ENCODE data around the gene ILKAP.

Gene ILKAP

GRCh38 chr2:238130696-238131628 lies 72.5 kb downstream of the ILKAP start:
- Histone ChIP-seq H3K4me3 (ENCODE audit: low read depth, low read length) (no peak overlapping the region), H3K27me3 (ENCODE audit: control insufficient read depth, insufficient read depth, low read length) (no peaks in the 10 kb centered on the region), H3K4me1 (ENCODE audit: control insufficient read depth, insufficient read depth, low read length) (no peaks in the 10 kb centered on the region), H3K36me3 (ENCODE audit: control insufficient read depth, insufficient read depth, low read length) (no peaks in the 10 kb centered on the region), H3K9ac (ENCODE audit: low read depth, low read length) (no peak overlapping the region), H3K9me3 (ENCODE audit: control insufficient read depth, insufficient read depth, low read length) (no peaks in the 10 kb centered on the region), H3K27ac (ENCODE audit: low read depth, low read length) (no peak overlapping the region)

GRCh38 chr2:238130111-238130695 lies 73.3 kb downstream of the ILKAP start:
- H3K4me3 ChIP-seq (ENCODE audit: low read depth, low read length): no peak overlapping the region
- no peaks in the 10 kb centered on the region for H3K36me3 ChIP-seq (ENCODE audit: control insufficient read depth, insufficient read depth, low read length)
- no peaks in the 10 kb centered on the region for H3K4me1 ChIP-seq (ENCODE audit: control insufficient read depth, insufficient read depth, low read length)
- no peak overlapping the region for H3K9ac ChIP-seq (ENCODE audit: low read depth, low read length)
- no peak overlapping the region for H3K27ac ChIP-seq (ENCODE audit: low read depth, low read length)
- H3K9me3 ChIP-seq (ENCODE audit: control insufficient read depth, insufficient read depth, low read length): no peaks in the 10 kb centered on the region
- no peaks in the 10 kb centered on the region for H3K27me3 ChIP-seq (ENCODE audit: control insufficient read depth, insufficient read depth, low read length)

- Histone ChIP-seq H3K27ac (ENCODE audit: low read depth, low read length) (no peak overlapping the region), H3K4me1 (ENCODE audit: control insufficient read depth, insufficient read depth, low read length) (no peaks in the 10 kb centered on the region), H3K9me3 (ENCODE audit: control insufficient read depth, insufficient read depth, low read length) (no peaks in the 10 kb centered on the region), H3K9ac (ENCODE audit: low read depth, low read length) (no peak overlapping the region), H3K27me3 (ENCODE audit: control insufficient read depth, insufficient read depth, low read length) (no peaks in the 10 kb centered on the region), H3K4me3 (ENCODE audit: low read depth, low read length) (no peak overlapping the region), H3K36me3 (ENCODE audit: control insufficient read depth, insufficient read depth, low read length) (no peaks in the 10 kb centered on the region)
Measured at GRCh38 chr2:238129166-238130010, 74.1 kb downstream of the ILKAP start.

- no peak overlapping the region for H3K9ac ChIP-seq (ENCODE audit: low read depth, low read length)
- H3K4me1 ChIP-seq (ENCODE audit: control insufficient read depth, insufficient read depth, low read length): no peaks in the 10 kb centered on the region
- H3K9me3 ChIP-seq (ENCODE audit: control insufficient read depth, insufficient read depth, low read length): no peaks in the 10 kb centered on the region
- H3K36me3 ChIP-seq (ENCODE audit: control insufficient read depth, insufficient read depth, low read length): no peaks in the 10 kb centered on the region
- no peak overlapping the region for H3K4me3 ChIP-seq (ENCODE audit: low read depth, low read length)
- H3K27me3 ChIP-seq (ENCODE audit: control insufficient read depth, insufficient read depth, low read length): no peaks in the 10 kb centered on the region
- no peak overlapping the region for H3K27ac ChIP-seq (ENCODE audit: low read depth, low read length)
Measured at GRCh38 chr2:238128534-238129001, 74.9 kb downstream of the ILKAP start.

GRCh38 chr2:238128061-238128440 lies 75.4 kb downstream of the ILKAP start:
- Histone ChIP-seq H3K9me3 (ENCODE audit: control insufficient read depth, insufficient read depth, low read length) (no peaks in the 10 kb centered on the region), H3K4me1 (ENCODE audit: control insufficient read depth, insufficient read depth, low read length) (no peaks in the 10 kb centered on the region), H3K4me3 (ENCODE audit: low read depth, low read length) (no peak overlapping the region), H3K27ac (ENCODE audit: low read depth, low read length) (no peak overlapping the region), H3K9ac (ENCODE audit: low read depth, low read length) (no peak overlapping the region), H3K36me3 (ENCODE audit: control insufficient read depth, insufficient read depth, low read length) (no peaks in the 10 kb centered on the region), H3K27me3 (ENCODE audit: control insufficient read depth, insufficient read depth, low read length) (no peaks in the 10 kb centered on the region)

GRCh38 chr2:238127165-238128060 lies 76.1 kb downstream of the ILKAP start:
- Histone ChIP-seq H3K9me3 (ENCODE audit: control insufficient read depth, insufficient read depth, low read length) (no peaks in the 10 kb centered on the region), H3K4me3 (ENCODE audit: low read depth, low read length) (no peak overlapping the region), H3K36me3 (ENCODE audit: control insufficient read depth, insufficient read depth, low read length) (no peaks in the 10 kb centered on the region), H3K27ac (ENCODE audit: low read depth, low read length) (no peak overlapping the region), H3K9ac (ENCODE audit: low read depth, low read length) (no peak overlapping the region), H3K27me3 (ENCODE audit: control insufficient read depth, insufficient read depth, low read length) (no peaks in the 10 kb centered on the region), H3K4me1 (ENCODE audit: control insufficient read depth, insufficient read depth, low read length) (no peaks in the 10 kb centered on the region)

- H3K9me3 ChIP-seq (ENCODE audit: control insufficient read depth, insufficient read depth, low read length): no peaks in the 10 kb centered on the region
- H3K27ac ChIP-seq (ENCODE audit: low read depth, low read length): no peak overlapping the region
- no peaks in the 10 kb centered on the region for H3K4me1 ChIP-seq (ENCODE audit: control insufficient read depth, insufficient read depth, low read length)
- no peaks in the 10 kb centered on the region for H3K27me3 ChIP-seq (ENCODE audit: control insufficient read depth, insufficient read depth, low read length)
- H3K4me3 ChIP-seq (ENCODE audit: low read depth, low read length): no peak overlapping the region
- no peaks in the 10 kb centered on the region for H3K36me3 ChIP-seq (ENCODE audit: control insufficient read depth, insufficient read depth, low read length)
- no peak overlapping the region for H3K9ac ChIP-seq (ENCODE audit: low read depth, low read length)
Measured at GRCh38 chr2:238126775-238127164, 76.7 kb downstream of the ILKAP start.

GRCh38 chr2:238126338-238126737 lies 77.2 kb downstream of the ILKAP start:
- Histone ChIP-seq H3K27ac (ENCODE audit: low read depth, low read length) (no peak overlapping the region), H3K4me1 (ENCODE audit: control insufficient read depth, insufficient read depth, low read length) (no peaks in the 10 kb centered on the region), H3K27me3 (ENCODE audit: control insufficient read depth, insufficient read depth, low read length) (no peaks in the 10 kb centered on the region), H3K4me3 (ENCODE audit: low read depth, low read length) (no peak overlapping the region), H3K9me3 (ENCODE audit: control insufficient read depth, insufficient read depth, low read length) (no peaks in the 10 kb centered on the region), H3K9ac (ENCODE audit: low read depth, low read length) (no peak overlapping the region), H3K36me3 (ENCODE audit: control insufficient read depth, insufficient read depth, low read length) (no peaks in the 10 kb centered on the region)

- H3K27me3 ChIP-seq (ENCODE audit: control insufficient read depth, insufficient read depth, low read length): no peaks in the 10 kb centered on the region
- no peak overlapping the region for H3K27ac ChIP-seq (ENCODE audit: low read depth, low read length)
- no peaks in the 10 kb centered on the region for H3K4me1 ChIP-seq (ENCODE audit: control insufficient read depth, insufficient read depth, low read length)
- H3K9ac ChIP-seq (ENCODE audit: low read depth, low read length): no peak overlapping the region
- no peaks in the 10 kb centered on the region for H3K36me3 ChIP-seq (ENCODE audit: control insufficient read depth, insufficient read depth, low read length)
- H3K9me3 ChIP-seq (ENCODE audit: control insufficient read depth, insufficient read depth, low read length): no peaks in the 10 kb centered on the region
- no peak overlapping the region for H3K4me3 ChIP-seq (ENCODE audit: low read depth, low read length)
Measured at GRCh38 chr2:238125127-238125885, 78.2 kb downstream of the ILKAP start.
